Endodermal cell (in vitro differentiated cells): ENCODE results near the gene FBLN2. TPM values are rescaled to one million over a fixed set of nuclear protein-coding genes. Genes with fewer than 3 reads are reported as not detected.

ENCODE experiments used
- DNase-seq: peaks from one replicate; pipeline ENCODE4 v3.0.0-alpha.2; 2017
- H3K27ac ChIP-seq: 2 replicates; pipeline ENCODE4 v1.5.1; 2013; ENCODE audit warnings: mild to moderate bottlenecking, low read depth, low read length, moderate library complexity
- H3K27me3 ChIP-seq: 2 replicates; pipeline ENCODE4 v1.6.1; 2013; ENCODE audit warnings: mild to moderate bottlenecking, low read length, moderate library complexity; ENCODE audit not compliant: insufficient read depth, control insufficient read depth, poor library complexity, severe bottlenecking
- H3K36me3 ChIP-seq: 2 replicates; pipeline ENCODE4 v1.7.0; 2013; ENCODE audit warnings: mild to moderate bottlenecking, low read length, moderate library complexity; ENCODE audit not compliant: control insufficient read depth, insufficient read depth
- H3K4me1 ChIP-seq: one replicate; pipeline ENCODE4 v1.7.0; 2013; ENCODE audit warnings: low read length; ENCODE audit not compliant: control insufficient read depth, insufficient read depth
- H3K4me3 ChIP-seq: 2 replicates; pipeline ENCODE4 v1.5.1; 2013; ENCODE audit warnings: mild to moderate bottlenecking, low read length, moderate library complexity
- H3K9ac ChIP-seq: 2 replicates; pipeline ENCODE4 v1.6.1; 2013; ENCODE audit warnings: mild to moderate bottlenecking, low read length, moderate library complexity; ENCODE audit not compliant: poor library complexity, severe bottlenecking; ENCODE audit errors: extremely low read depth
- H3K9me3 ChIP-seq: 2 replicates; pipeline ENCODE4 v1.6.1; 2013; ENCODE audit warnings: mild to moderate bottlenecking, low read length, moderate library complexity; ENCODE audit not compliant: control insufficient read depth
- H3K27ac Mint-ChIP-seq: 2 replicates; pipeline ENCODE4 v1.8.0; 2020; ENCODE audit warnings: mixed read lengths
- H3K27me3 Mint-ChIP-seq: 2 replicates; pipeline ENCODE4 v1.8.0; 2021; ENCODE audit warnings: mild to moderate bottlenecking, mixed read lengths; ENCODE audit not compliant: insufficient read depth
- H3K36me3 Mint-ChIP-seq: 2 replicates; pipeline ENCODE4 v1.8.0; 2020; ENCODE audit warnings: low read depth, mixed read lengths
- H3K4me1 Mint-ChIP-seq: 2 replicates; pipeline ENCODE4 v1.8.0; 2020; ENCODE audit warnings: mixed read lengths
- H3K4me3 Mint-ChIP-seq: 2 replicates; pipeline ENCODE4 v1.8.0; 2020; ENCODE audit warnings: mild to moderate bottlenecking, moderate library complexity, mixed read lengths
- H3K9me3 Mint-ChIP-seq: 2 replicates; pipeline ENCODE4 v1.8.0; 2020; ENCODE audit warnings: mild to moderate bottlenecking, mixed read lengths
- CTCF ChIP-seq: fragments of 200-600 bp; sonication (generic); conservative IDR thresholded peaks from 2 replicates; pipeline ENCODE4 v1.5.0; 2021; ENCODE audit warnings: antibody characterized with exemption, mild to moderate bottlenecking
- WGBS, 2 experiments: methylation state at CpG; one replicate each; pipeline versions ENCODE4 v1.1.5 to v1.1.7; 2013; ENCODE audit warnings: missing lambda C conversion rate in 2 of 2, mixed read lengths in 1 of 2; ENCODE audit not compliant: insufficient coverage in 1 of 2, insufficient read length in 1 of 2; 5-methylcytosine and 5-hydroxymethylcytosine counted together
- total RNA-seq, 2 donors: library from RNA; stranded (reverse); fragmentation: NEBNext Ultra II Directional in 1 of 2; extraction: Animal tissue kit (Norgen Biotek cat#: 25700) in 1 of 2; gene quantifications; 2 replicates in 1 of 2; 3 replicates in 1 of 2; pipeline ENCODE4 v1.2.1, GENCODE V29; 2021

The FBLN2 gene
- total RNA-seq, 2 donors from 2014 or later: 86.1 to 136 TPM

- H3K4me3 Mint-ChIP-seq: no peak overlapping the region
- no peak for TF ChIP-seq CTCF
- H3K27me3 ChIP-seq: no peaks in the 10 kb centered on the region
- no peaks in the 10 kb centered on the region for H3K36me3 Mint-ChIP-seq
- WGBS, 2 experiments: 74% methylated on average over 3 of the region's 3 CpGs; no CpG with 5 or more reads in 1 of the 2 experiments
- H3K9me3 ChIP-seq: no peaks in the 10 kb centered on the region
- H3K4me3 ChIP-seq: no peak overlapping the region
- no peaks in the 10 kb centered on the region for H3K4me1 ChIP-seq
- no peaks in the 10 kb centered on the region for H3K9me3 Mint-ChIP-seq
- no peaks in the 10 kb centered on the region for H3K36me3 ChIP-seq
- H3K27me3 Mint-ChIP-seq: no peaks in the 10 kb centered on the region
- peaks cover 11% of the 10 kb centered on the region for H3K4me1 Mint-ChIP-seq
- H3K27ac Mint-ChIP-seq: peak overlapping the region; percentile 44
- no peak overlapping the region for H3K9ac ChIP-seq
- no peak overlapping the region for H3K27ac ChIP-seq
- peak; percentile 58 for DNase-seq
Observed at GRCh38 chr3:13587442-13587841, 38.5 kb downstream of the FBLN2 start.

GRCh38 chr3:13588221-13588701, 39.3 kb downstream of the FBLN2 start:
- Histone ChIP-seq H3K27ac (no peak overlapping the region), H3K4me3 (no peak overlapping the region), H3K4me1 (no peaks in the 10 kb centered on the region), H3K27me3 (no peaks in the 10 kb centered on the region), H3K36me3 (no peaks in the 10 kb centered on the region), H3K9ac (no peak overlapping the region), H3K9me3 (no peaks in the 10 kb centered on the region)
- peak; percentile 52 for DNase-seq
- Mint-ChIP-seq H3K9me3 (no peaks in the 10 kb centered on the region), H3K36me3 (no peaks in the 10 kb centered on the region), H3K27me3 (no peaks in the 10 kb centered on the region), H3K4me1 (peaks cover 17% of the 10 kb centered on the region), H3K27ac (no peak overlapping the region), H3K4me3 (no peak overlapping the region)
- TF ChIP-seq CTCF: no peak
- WGBS, 2 experiments: 93 to 96% methylated on average over 3 to 16 of the region's 16 CpGs

DNA sequence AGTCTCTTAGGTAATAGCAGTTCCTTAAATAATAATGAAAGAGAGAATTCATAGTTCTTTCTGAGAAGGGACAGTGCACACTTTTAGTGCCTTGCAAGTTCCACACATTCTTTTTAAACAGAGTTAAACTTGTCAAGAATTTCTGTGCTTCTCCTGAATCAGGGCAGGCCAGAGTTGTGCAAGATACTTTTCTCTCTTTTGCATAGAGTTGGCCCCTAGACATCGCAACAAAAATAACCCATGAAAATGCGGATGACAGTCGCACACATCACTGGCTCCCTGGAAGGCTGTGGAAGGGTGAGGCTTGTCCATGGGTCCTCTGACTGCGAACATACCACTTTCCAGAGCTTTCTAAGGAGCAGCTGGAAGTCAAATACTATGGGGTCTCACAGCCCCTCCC, 40.1 kb downstream of the FBLN2 start:
- no peaks in the 10 kb centered on the region for H3K27me3 ChIP-seq
- H3K36me3 ChIP-seq: no peaks in the 10 kb centered on the region
- H3K9ac ChIP-seq: no peak overlapping the region
- Mint-ChIP-seq H3K9me3 (no peaks in the 10 kb centered on the region), H3K27me3 (no peaks in the 10 kb centered on the region), H3K27ac (no peak overlapping the region), H3K36me3 (no peaks in the 10 kb centered on the region), H3K4me1 (peaks cover 22% of the 10 kb centered on the region), H3K4me3 (no peak overlapping the region)
- TF ChIP-seq CTCF: no peak
- DNase-seq: no peak
- no peak overlapping the region for H3K4me3 ChIP-seq
- no peaks in the 10 kb centered on the region for H3K9me3 ChIP-seq
- WGBS, 2 experiments: 95 to 100% methylated on average over 4 of the region's 4 CpGs
- no peaks in the 10 kb centered on the region for H3K4me1 ChIP-seq
- H3K27ac ChIP-seq: no peak overlapping the region
